CD8-positive, alpha-beta memory T cell (primary cell): ENCODE measurements around the gene PTGER1. TPM values are rescaled to one million over a fixed set of nuclear protein-coding genes. Genes with fewer than 3 reads are reported as not detected.

Experiments
- CTCF ChIA-PET: fragments of 350-600 bp; sonication (Branson Sonifier 250); formaldehyde crosslinking; loops from one replicate; lab custom pipeline; 2021; ENCODE audit warnings: antibody characterized with exemption; lab: Charles Lee
- POLR2A ChIA-PET: fragments of 350-600 bp; sonication (Branson Sonifier 250); formaldehyde crosslinking; loops from one replicate; lab custom pipeline; 2021; ENCODE audit warnings: antibody characterized with exemption; lab: Charles Lee
- DNase-seq, 5 donors: peaks; one replicate each; pipeline versions ENCODE4 v3.0.0 to v3.0.0-alpha.2; 2020 to 2022; ENCODE audit warnings: mixed read lengths in 1 of 5
- H3K27ac ChIP-seq: one replicate; pipeline ENCODE4 v1.7.0; 2013; ENCODE audit warnings: low read depth, mild to moderate bottlenecking, low read length, moderate library complexity
- H3K27me3 ChIP-seq: 2 replicates; pipeline ENCODE4 v1.7.0; 2013; ENCODE audit warnings: low read length, mild to moderate bottlenecking; ENCODE audit not compliant: insufficient read depth, poor library complexity, severe bottlenecking
- H3K36me3 ChIP-seq: 2 replicates; pipeline ENCODE4 v1.7.0; 2013; ENCODE audit warnings: mild to moderate bottlenecking, low read length, moderate library complexity; ENCODE audit not compliant: insufficient read depth
- H3K4me1 ChIP-seq: 2 replicates; pipeline ENCODE4 v1.7.0; 2013; ENCODE audit warnings: mild to moderate bottlenecking, low read length, moderate library complexity; ENCODE audit not compliant: insufficient read depth
- H3K4me3 ChIP-seq: 2 replicates; pipeline ENCODE4 v1.7.0; 2013; ENCODE audit warnings: mild to moderate bottlenecking, low read length
- H3K9me3 ChIP-seq: 2 replicates; pipeline ENCODE4 v1.7.0; 2013; ENCODE audit warnings: mild to moderate bottlenecking, low read length
- H3K27ac Mint-ChIP-seq, 8 donors: one replicate each; pipeline ENCODE4 v1.8.0; 2020 to 2021; ENCODE audit warnings: mixed read lengths in 8 of 8, mild to moderate bottlenecking in 6 of 8, inconsistent platforms in 3 of 8, moderate library complexity in 3 of 8
- H3K27me3 Mint-ChIP-seq, 2 donors: one replicate each; pipeline ENCODE4 v1.8.0; 2020 to 2021; ENCODE audit warnings: mixed read lengths in 2 of 2, mild to moderate bottlenecking in 1 of 2, moderate library complexity in 1 of 2
- H3K36me3 Mint-ChIP-seq, 3 donors: one replicate each; pipeline ENCODE4 v1.8.0; 2020 to 2021; ENCODE audit warnings: mixed read lengths in 3 of 3, inconsistent platforms in 1 of 3, mild to moderate bottlenecking in 1 of 3
- H3K4me1 Mint-ChIP-seq, 3 donors: one replicate each; pipeline ENCODE4 v1.8.0; 2020 to 2021; ENCODE audit warnings: mixed read lengths in 3 of 3, inconsistent platforms in 1 of 3, mild to moderate bottlenecking in 1 of 3
- H3K4me3 Mint-ChIP-seq, 7 donors: one replicate each; pipeline ENCODE4 v1.8.0; 2020 to 2021; ENCODE audit warnings: mixed read lengths in 7 of 7, mild to moderate bottlenecking in 6 of 7, moderate library complexity in 4 of 7, inconsistent platforms in 2 of 7
- H3K9me3 Mint-ChIP-seq, 5 donors: one replicate each; pipeline ENCODE4 v1.8.0; 2020 to 2022; ENCODE audit warnings: mixed read lengths in 5 of 5, mild to moderate bottlenecking in 3 of 5, moderate library complexity in 2 of 5, inconsistent platforms in 1 of 5
- polyA plus RNA-seq: library from polyadenylated mRNA; unstranded; fragments of 300-500 nt; fragmentation: Illumina TruSeq; gene quantifications from one replicate; pipeline ENCODE4 v1.2.3, GENCODE V29; 2021
- total RNA-seq, 2 experiments: library from RNA; stranded (reverse); gene quantifications; one replicate each; pipeline ENCODE4 v1.2.3, GENCODE V29; 2021

Gene PTGER1, protein sequence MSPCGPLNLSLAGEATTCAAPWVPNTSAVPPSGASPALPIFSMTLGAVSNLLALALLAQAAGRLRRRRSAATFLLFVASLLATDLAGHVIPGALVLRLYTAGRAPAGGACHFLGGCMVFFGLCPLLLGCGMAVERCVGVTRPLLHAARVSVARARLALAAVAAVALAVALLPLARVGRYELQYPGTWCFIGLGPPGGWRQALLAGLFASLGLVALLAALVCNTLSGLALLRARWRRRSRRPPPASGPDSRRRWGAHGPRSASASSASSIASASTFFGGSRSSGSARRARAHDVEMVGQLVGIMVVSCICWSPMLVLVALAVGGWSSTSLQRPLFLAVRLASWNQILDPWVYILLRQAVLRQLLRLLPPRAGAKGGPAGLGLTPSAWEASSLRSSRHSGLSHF
- total RNA-seq (not detected), polyA plus RNA-seq (not detected)

DNA sequence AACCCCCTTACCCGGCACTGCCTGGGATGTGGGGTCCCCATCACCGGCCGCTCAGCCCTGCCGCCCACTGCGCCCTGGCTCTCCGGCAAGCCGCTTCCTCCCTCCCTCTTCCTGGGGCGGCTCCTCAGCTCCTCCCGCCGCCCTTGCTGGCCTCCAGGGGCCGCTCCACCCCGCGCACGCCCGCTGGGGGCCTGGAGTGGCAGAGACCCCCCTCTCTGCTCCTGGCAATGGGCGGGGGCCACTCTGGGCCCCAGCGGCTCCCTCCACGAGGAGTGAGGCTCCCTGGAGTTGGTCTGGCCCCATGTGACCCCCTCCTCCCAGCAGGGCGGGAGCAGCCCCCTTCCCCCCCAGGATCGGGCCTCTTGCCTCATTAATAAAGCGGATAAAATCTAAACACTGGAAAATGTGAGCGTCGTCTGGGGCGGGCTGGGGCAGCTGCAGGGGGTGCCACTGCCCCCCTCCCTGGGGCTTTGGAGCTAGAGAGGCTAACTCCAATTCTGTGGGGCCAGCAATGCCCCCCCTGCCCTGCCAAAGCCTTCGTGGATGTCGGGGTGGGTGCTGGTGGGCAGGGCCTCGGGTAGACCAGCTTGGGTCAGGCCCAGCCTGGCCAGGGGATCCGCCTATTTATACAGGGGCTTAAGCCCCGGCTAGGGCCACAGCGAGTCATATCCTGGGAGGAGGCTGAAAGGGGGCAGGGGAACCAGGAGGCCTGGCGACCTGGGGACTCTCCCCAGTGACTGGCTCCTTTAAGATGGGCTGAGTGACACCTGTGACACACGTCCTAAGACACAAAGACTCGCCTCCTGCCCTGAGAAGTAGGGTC is at the start of gene PTGER1:
TSS of gene PTGER1 (minus strand) at position 104 of the 823 bp plus-strand sequence. CDS start 1,034 bp downstream, outside the sequence.
- Histone ChIP-seq H3K4me1 (peaks cover 33% of the 10 kb centered on the region), H3K27me3 (peaks cover 23% of the 10 kb centered on the region), H3K27ac (no peak within 1 kb of the TSS), H3K9me3 (no peaks in the 10 kb centered on the region), H3K4me3 (no peak within 1 kb of the TSS), H3K36me3 (no peaks in the 10 kb centered on the region)
- no peak for DNase-seq
- POLR2A ChIA-PET = no interaction called here
- peaks cover 19 to 25% of the 10 kb centered on the region in 2 donors for H3K27me3 Mint-ChIP-seq
- H3K4me1 Mint-ChIP-seq = peaks cover 20 to 46% (median 30%) of the 10 kb centered on the region in 3 donors
- H3K4me3 Mint-ChIP-seq = peak within 1 kb of the TSS; percentile 23 to 64 (median 44)
- CTCF ChIA-PET = interaction anchor here (0.7 to 1.1 kb wide), 4 partner anchors 9 to 339 kb away, joined by 3 to 4 read pairs (median 3); partner anchors contain the start of gene ASF1B
- peaks cover 0 to 19% (median 7%) of the 10 kb centered on the region in 3 donors for H3K36me3 Mint-ChIP-seq
- H3K9me3 Mint-ChIP-seq = no peaks in the 10 kb centered on the region
- peak within 1 kb of the TSS in 6 of 8 donors; percentile 16 to 64 (median 56) for H3K27ac Mint-ChIP-seq

DNA sequence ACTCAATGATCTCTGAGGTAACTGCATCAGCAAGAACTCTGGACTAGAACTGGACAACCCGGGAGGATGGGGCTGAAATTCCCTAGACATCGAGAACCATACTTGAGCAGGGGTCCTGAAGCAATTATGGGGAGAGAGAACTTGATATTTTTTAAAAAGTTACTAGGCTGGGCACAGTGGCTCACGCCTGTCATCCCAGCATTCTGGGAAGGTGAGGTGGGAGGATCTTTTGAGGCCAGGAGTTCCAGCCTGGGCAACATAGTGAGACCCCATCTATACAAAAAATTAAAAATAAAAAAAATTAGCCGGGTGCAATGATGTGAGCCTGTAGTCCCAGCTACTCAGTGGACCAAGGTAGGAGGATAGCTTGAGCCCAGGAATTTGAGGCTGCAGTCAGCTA is 45.4 kb upstream of the PTGER1 start:
- Mint-ChIP-seq H3K27ac (peak overlapping the region; percentile 83 to 98 (median 96)), H3K27me3 (peaks cover 0 to 13% of the 10 kb centered on the region in 2 donors), H3K4me1 (peaks cover 63 to 69% (median 69%) of the 10 kb centered on the region in 3 donors), H3K4me3 (peak overlapping the region in 3 of 7 donors; percentile 66 to 73 (median 71)), H3K9me3 (no peaks in the 10 kb centered on the region), H3K36me3 (peaks cover 9 to 25% (median 14%) of the 10 kb centered on the region in 3 donors)
- H3K36me3 ChIP-seq = peaks cover 18% of the 10 kb centered on the region
- H3K4me3 ChIP-seq = no peak overlapping the region
- DNase-seq = no peak
- ChIA-PET CTCF (interaction anchor here (0.9 to 6.2 kb wide), 3 partner anchors 11 to 39 kb away, joined by 3 to 65 read pairs (median 5); no protein-coding TSS in a partner anchor), POLR2A (interaction anchor here (9.7 kb wide), 1 partner anchor 15 kb away, joined by 175 read pairs; no protein-coding TSS in a partner anchor)
- peak overlapping the region; percentile 92 for H3K27ac ChIP-seq
- H3K9me3 ChIP-seq = no peaks in the 10 kb centered on the region
- no peaks in the 10 kb centered on the region for H3K27me3 ChIP-seq
- peaks cover 74% of the 10 kb centered on the region for H3K4me1 ChIP-seq

DNA sequence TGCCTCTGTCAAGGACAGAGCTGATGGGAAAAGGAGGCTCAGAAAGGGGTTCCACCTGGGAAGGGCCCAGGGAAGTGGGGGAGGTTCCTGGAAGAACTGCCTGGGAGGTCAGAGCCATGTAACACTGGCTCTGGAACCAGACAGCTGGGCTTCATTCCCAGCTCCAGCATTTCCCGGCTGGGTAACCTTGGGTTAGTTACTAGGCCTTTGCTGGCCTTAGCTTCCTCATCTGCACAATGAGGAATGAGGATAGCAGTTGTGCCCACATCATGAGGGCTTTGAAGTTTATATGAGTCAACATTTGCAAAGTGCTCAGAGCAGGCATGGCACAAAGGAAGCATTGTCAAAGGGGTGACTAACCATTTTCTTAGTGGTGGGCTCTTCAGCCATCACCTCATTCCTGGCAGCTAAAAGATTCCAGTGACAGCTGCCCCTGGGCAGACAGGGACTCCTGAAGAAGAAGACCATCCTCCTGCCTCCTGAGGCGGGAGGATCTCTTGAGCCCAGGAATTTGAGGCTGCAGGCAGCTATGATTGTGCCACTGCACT is 44.8 kb upstream of the PTGER1 start:
- peak overlapping the region; percentile 92 for H3K27ac ChIP-seq
- peak overlapping the region; percentile 15 for H3K4me3 ChIP-seq
- peaks cover 80% of the 10 kb centered on the region for H3K4me1 ChIP-seq
- H3K9me3 ChIP-seq = no peaks in the 10 kb centered on the region
- H3K4me3 Mint-ChIP-seq = peak overlapping the region in 6 of 7 donors; percentile 39 to 94 (median 70)
- H3K4me1 Mint-ChIP-seq = peaks cover 67 to 72% (median 71%) of the 10 kb centered on the region in 3 donors
- no peak for DNase-seq
- H3K27me3 Mint-ChIP-seq = peaks cover 0 to 13% of the 10 kb centered on the region in 2 donors
- CTCF ChIA-PET = interaction anchor here (1.4 to 6.2 kb wide), 2 partner anchors 10 to 14 kb away, joined by 5 to 65 read pairs; no protein-coding TSS in a partner anchor
- peak overlapping the region; percentile 83 to 98 (median 96) for H3K27ac Mint-ChIP-seq
- POLR2A ChIA-PET = interaction anchor here (0.6 to 9.7 kb wide), 3 partner anchors 14 to 1838 kb away, joined by 3 to 175 read pairs (median 11); no protein-coding TSS in a partner anchor
- H3K36me3 ChIP-seq = peaks cover 24% of the 10 kb centered on the region
- H3K27me3 ChIP-seq = no peaks in the 10 kb centered on the region
- H3K9me3 Mint-ChIP-seq = no peaks in the 10 kb centered on the region
- H3K36me3 Mint-ChIP-seq = peaks cover 13 to 31% (median 20%) of the 10 kb centered on the region in 3 donors

DNA sequence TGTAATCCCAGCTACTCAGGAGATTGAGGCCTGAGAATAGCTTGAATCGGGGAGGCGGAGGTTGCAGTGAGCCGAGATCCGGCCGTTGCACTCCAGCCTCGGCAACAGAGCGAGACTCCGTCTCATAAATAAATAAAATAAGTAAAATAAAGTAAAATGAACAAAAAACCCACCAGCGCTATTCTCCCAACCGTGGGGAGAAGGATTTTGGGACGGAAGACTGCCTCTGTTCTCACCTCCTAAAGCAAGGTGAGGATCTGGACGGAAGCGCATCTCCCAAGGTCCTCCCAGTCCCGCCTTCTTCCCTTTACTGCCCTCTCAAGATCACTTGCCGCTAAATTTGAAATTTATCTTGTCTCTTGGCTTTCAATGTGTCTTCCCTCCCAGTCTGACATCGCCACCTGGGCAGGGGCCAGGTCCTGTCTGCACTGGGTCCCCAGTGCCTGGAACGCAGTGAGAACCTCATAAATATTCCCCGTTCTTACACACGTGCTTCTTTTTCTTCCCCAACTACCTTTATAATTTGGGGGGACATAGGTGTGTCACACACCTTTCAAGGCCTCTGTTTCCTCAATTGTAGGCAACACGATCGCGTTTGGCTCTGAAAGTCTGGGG is 44.2 kb upstream of the PTGER1 start:
- Mint-ChIP-seq H3K27ac (peak overlapping the region; percentile 83 to 98 (median 96)), H3K4me3 (peak overlapping the region; percentile 71 to 98 (median 96)), H3K4me1 (peaks cover 72 to 78% (median 77%) of the 10 kb centered on the region in 3 donors), H3K27me3 (peaks cover 0 to 13% of the 10 kb centered on the region in 2 donors), H3K9me3 (no peaks in the 10 kb centered on the region), H3K36me3 (peaks cover 17 to 37% (median 25%) of the 10 kb centered on the region in 3 donors)
- H3K9me3 ChIP-seq = no peaks in the 10 kb centered on the region
- peaks cover 30% of the 10 kb centered on the region for H3K36me3 ChIP-seq
- H3K27me3 ChIP-seq = no peaks in the 10 kb centered on the region
- peaks cover 84% of the 10 kb centered on the region for H3K4me1 ChIP-seq
- CTCF ChIA-PET = interaction anchor here (1.4 to 6.2 kb wide), 4 partner anchors 9 to 37 kb away, joined by 3 to 65 read pairs (median 10); no protein-coding TSS in a partner anchor
- POLR2A ChIA-PET = interaction anchor here (0.6 to 9.7 kb wide), 5 partner anchors 11 to 1837 kb away, joined by 3 to 175 read pairs (median 11); partner anchors contain the start of gene TECR
- H3K27ac ChIP-seq = peak overlapping the region; percentile 92
- H3K4me3 ChIP-seq = peak overlapping the region; percentile 51
- no peak for DNase-seq

DNA sequence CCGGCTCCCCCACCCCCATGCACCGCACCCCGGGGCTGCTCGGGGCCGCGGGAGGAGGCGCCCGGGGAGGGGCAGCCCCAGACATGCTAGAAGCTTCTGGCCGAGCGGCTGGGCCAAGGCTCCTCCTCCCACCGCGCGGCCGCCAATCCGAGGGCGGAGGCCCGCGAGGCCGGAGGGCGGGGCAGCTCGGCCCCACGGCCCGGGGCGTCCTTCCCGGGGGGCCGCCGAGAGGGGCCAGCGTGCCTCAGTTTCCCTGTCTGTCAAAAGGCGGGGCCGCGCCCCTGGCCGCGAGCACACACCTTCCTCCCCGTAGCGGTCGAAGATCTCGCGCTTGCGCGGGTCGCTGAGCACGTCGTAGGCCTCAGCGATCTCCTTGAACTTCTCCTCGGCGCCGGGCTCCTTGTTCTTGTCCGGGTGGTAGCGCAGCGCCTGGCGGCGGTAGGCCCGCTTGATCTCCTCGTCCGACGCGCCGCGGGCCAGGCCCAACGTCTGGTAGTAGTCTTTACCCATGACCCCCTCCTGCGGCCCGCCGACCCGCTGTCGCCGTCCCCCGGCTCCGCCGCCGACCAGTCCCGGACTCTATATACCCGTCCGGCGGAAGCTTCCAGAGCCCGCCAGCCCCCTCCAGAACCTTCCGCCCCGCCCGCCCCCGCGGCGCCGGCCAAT is 42.8 kb upstream of the PTGER1 start, which contains the start of gene DNAJB1:
TSS of gene DNAJB1 (minus strand) at position 558 of the 666 bp plus-strand sequence. CDS start at position 510, 48 bp downstream.
- Mint-ChIP-seq H3K4me1 (peaks cover 71 to 73% (median 72%) of the 10 kb centered on the region in 3 donors), H3K4me3 (peak within 1 kb of the TSS; percentile 94 to 98 (median 96)), H3K9me3 (no peaks in the 10 kb centered on the region), H3K36me3 (peaks cover 17 to 50% (median 25%) of the 10 kb centered on the region in 3 donors), H3K27me3 (peaks cover 0 to 13% of the 10 kb centered on the region in 2 donors), H3K27ac (peak within 1 kb of the TSS; percentile 96 to 99 (median 97))
- CTCF ChIA-PET = interaction anchor here (1.1 to 6.2 kb wide), 7 partner anchors 11 to 53 kb away, joined by 3 to 65 read pairs (median 5); partner anchors contain the start of gene NDUFB7
- no peaks in the 10 kb centered on the region for H3K27me3 ChIP-seq
- peaks cover 35% of the 10 kb centered on the region for H3K36me3 ChIP-seq
- H3K27ac ChIP-seq = peak within 1 kb of the TSS; percentile 98
- POLR2A ChIA-PET = interaction anchor here (0.6 to 9.7 kb wide), 17 partner anchors 7 to 725 kb away, joined by 3 to 175 read pairs (median 5); partner anchors contain the start of genes ASF1B, GIPC1, NDUFB7 and RFX1
- H3K4me1 ChIP-seq = peaks cover 80% of the 10 kb centered on the region
- DNase-seq = peak; percentile 55 to 77 (median 70)
- peak within 1 kb of the TSS; percentile 98 for H3K4me3 ChIP-seq
- H3K9me3 ChIP-seq = no peaks in the 10 kb centered on the region

DNA sequence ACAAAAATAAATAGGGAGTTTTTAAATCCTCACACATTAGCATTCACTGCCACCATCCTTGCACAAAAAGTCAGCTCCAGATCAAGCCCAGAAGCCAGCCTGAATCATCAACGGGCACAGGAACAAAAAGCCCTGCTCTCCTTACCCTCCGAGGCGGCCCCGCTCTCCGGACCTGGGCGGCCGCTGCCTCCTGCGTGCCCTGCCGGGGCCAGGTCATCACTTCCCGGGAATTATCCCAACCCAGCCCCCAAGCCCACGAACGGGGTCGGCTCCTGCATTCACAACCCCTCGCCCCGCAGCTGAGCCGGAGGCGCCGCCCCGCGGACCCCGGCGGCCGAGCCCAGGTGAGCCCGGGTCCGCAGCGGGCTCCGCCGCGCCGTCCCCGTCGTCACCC is 42.3 kb upstream of the PTGER1 start:
- Mint-ChIP-seq H3K4me1 (peaks cover 66 to 68% (median 67%) of the 10 kb centered on the region in 3 donors), H3K4me3 (peak overlapping the region; percentile 93 to 98 (median 95)), H3K27me3 (peaks cover 0 to 13% of the 10 kb centered on the region in 2 donors), H3K36me3 (peaks cover 17 to 50% (median 25%) of the 10 kb centered on the region in 3 donors), H3K9me3 (no peaks in the 10 kb centered on the region), H3K27ac (peak overlapping the region; percentile 81 to 97 (median 94))
- Histone ChIP-seq H3K4me3 (peak overlapping the region; percentile 98), H3K27ac (peak overlapping the region; percentile 98), H3K36me3 (peaks cover 35% of the 10 kb centered on the region), H3K9me3 (no peaks in the 10 kb centered on the region), H3K4me1 (peaks cover 77% of the 10 kb centered on the region), H3K27me3 (no peaks in the 10 kb centered on the region)
- ChIA-PET CTCF (interaction anchor here (1.2 to 6.2 kb wide), 6 partner anchors 11 to 381 kb away, joined by 3 to 65 read pairs (median 6); no protein-coding TSS in a partner anchor), POLR2A (interaction anchor here (0.6 to 9.7 kb wide), 10 partner anchors 8 to 84 kb away, joined by 3 to 175 read pairs (median 8); partner anchors contain the start of genes GIPC1, NDUFB7 and TECR)
- DNase-seq = no peak
